GM23338 (cell line): ENCODE measurements around the gene HDHD5. TPM values are rescaled to one million over a fixed set of nuclear protein-coding genes. Genes with fewer than 3 reads are reported as not detected.

Experiments
- ATAC-seq: fragments of 200-7000 bp; cut with Tn5 transposase; 3 replicates; pipeline ENCODE4 v1.9.1; 2020
- DNase-seq: peaks from one replicate; pipeline ENCODE4 v3.0.0-alpha.2; 2015; ENCODE audit warnings: low spot score
- H2AFZ ChIP-seq: fragments of 200-600 bp; sonication (generic); 2 replicates; pipeline ENCODE4 v1.8.0; 2016; ENCODE audit warnings: antibody characterized with exemption, mild to moderate bottlenecking, moderate library complexity
- H3F3A ChIP-seq: fragments of 200-600 bp; sonication (generic); replicated peaks from 2 replicates; pipeline ENCODE4 v1.8.0; 2017; ENCODE audit warnings: antibody characterized with exemption, mixed run types, low read depth
- H3K27ac ChIP-seq: fragments of 200-600 bp; sonication (generic); 2 replicates; pipeline ENCODE4 v1.6.1; 2016; ENCODE audit warnings: low read depth
- H3K27me3 ChIP-seq: fragments of 200-600 bp; sonication (generic); 2 replicates; pipeline ENCODE4 v1.8.0; 2016; ENCODE audit warnings: mild to moderate bottlenecking, mixed run types, moderate library complexity; ENCODE audit not compliant: insufficient read depth
- H3K36me3 ChIP-seq: fragments of 200-600 bp; sonication (generic); 2 replicates; pipeline ENCODE4 v1.8.0; 2016; ENCODE audit warnings: mild to moderate bottlenecking; ENCODE audit not compliant: insufficient read depth
- H3K4me1 ChIP-seq: fragments of 200-600 bp; sonication (generic); 2 replicates; pipeline ENCODE4 v1.8.0; 2016; ENCODE audit warnings: mild to moderate bottlenecking, moderate library complexity; ENCODE audit not compliant: insufficient read depth
- H3K4me2 ChIP-seq: fragments of 200-600 bp; sonication (generic); 2 replicates; pipeline ENCODE4 v1.7.1; 2017; ENCODE audit warnings: mixed run types
- H3K4me3 ChIP-seq: fragments of 200-600 bp; sonication (generic); 2 replicates; pipeline ENCODE4 v1.6.1; 2016; ENCODE audit warnings: mixed run types
- H3K79me2 ChIP-seq: fragments of 200-600 bp; sonication (generic); replicated peaks from 2 replicates; pipeline ENCODE4 v1.8.0; 2017; ENCODE audit warnings: mild to moderate bottlenecking; ENCODE audit not compliant: insufficient read depth
- H3K9me2 ChIP-seq: fragments of 200-600 bp; sonication (generic); 2 replicates; pipeline ENCODE4 v1.8.0; 2017; ENCODE audit not compliant: insufficient read depth
- H4K20me1 ChIP-seq: fragments of 200-600 bp; sonication (generic); replicated peaks from 2 replicates; pipeline ENCODE4 v1.8.0; 2017; ENCODE audit warnings: mild to moderate bottlenecking; ENCODE audit not compliant: insufficient read depth
- H3K27ac Mint-ChIP-seq: 2 replicates; pipeline ENCODE4 v1.8.0; 2020; ENCODE audit warnings: inconsistent platforms, mild to moderate bottlenecking, moderate library complexity, mixed read lengths
- H3K27me3 Mint-ChIP-seq: 3 replicates; pipeline ENCODE4 v1.8.0; 2022; ENCODE audit warnings: low read depth, mild to moderate bottlenecking, moderate library complexity, mixed read lengths, inconsistent platforms; ENCODE audit not compliant: insufficient read depth, poor library complexity
- H3K36me3 Mint-ChIP-seq: 3 replicates; pipeline ENCODE4 v1.8.0; 2021; ENCODE audit warnings: low read depth, mild to moderate bottlenecking, inconsistent platforms, moderate library complexity, mixed read lengths
- H3K4me1 Mint-ChIP-seq: 3 replicates; pipeline ENCODE4 v1.8.0; 2020; ENCODE audit warnings: mild to moderate bottlenecking, inconsistent platforms, mixed read lengths
- H3K4me3 Mint-ChIP-seq: 3 replicates; pipeline ENCODE4 v1.8.0; 2021; ENCODE audit warnings: moderate library complexity, mild to moderate bottlenecking, inconsistent platforms, mixed read lengths
- H3K9me3 Mint-ChIP-seq: 3 replicates; pipeline ENCODE4 v1.8.0; 2020; ENCODE audit warnings: moderate library complexity, mild to moderate bottlenecking, inconsistent platforms, mixed read lengths
- CREB1 ChIP-seq: fragments of 250-450 bp; sonication (Bioruptor Pico); IDR thresholded peaks from 2 replicates; pipeline ENCODE4 v1.5.0; 2020; ENCODE audit warnings: low read depth, mild to moderate bottlenecking, moderate library complexity
- EZH2 ChIP-seq: fragments of 200-600 bp; sonication (generic); IDR thresholded peaks from one replicate; pipeline ENCODE4 v1.8.0; 2017; ENCODE audit warnings: antibody characterized with exemption, mild to moderate bottlenecking, low read depth; ENCODE audit not compliant: unreplicated experiment
- EZH2phosphoT487 ChIP-seq: fragments of 200-600 bp; sonication (generic); IDR thresholded peaks from one replicate; pipeline ENCODE4 v1.8.1; 2018; ENCODE audit warnings: antibody characterized with exemption; ENCODE audit not compliant: unreplicated experiment
- JUNB ChIP-seq: IDR thresholded peaks from one replicate; pipeline ENCODE4 v1.6.1; 2016; ENCODE audit warnings: antibody characterized with exemption; ENCODE audit not compliant: unreplicated experiment
- NANOG ChIP-seq: IDR thresholded peaks from 2 replicates; pipeline ENCODE4 v1.6.1; 2016; ENCODE audit warnings: antibody characterized with exemption, borderline replicate concordance
- POLR2AphosphoS5 ChIP-seq: IDR thresholded peaks from 2 replicates; pipeline ENCODE4 v1.6.1; 2016; ENCODE audit warnings: antibody characterized with exemption, low read depth
- STAT1 ChIP-seq: IDR thresholded peaks from one replicate; pipeline ENCODE4 v1.6.1; 2016; ENCODE audit warnings: antibody characterized with exemption; ENCODE audit not compliant: unreplicated experiment
- ZNF114 ChIP-seq: fragments of 250-450 bp; sonication (Bioruptor Pico); IDR thresholded peaks from 2 replicates; pipeline ENCODE4 v1.5.0; 2020; ENCODE audit warnings: mild to moderate bottlenecking, moderate library complexity
- ZNF331 ChIP-seq: fragments of 250-450 bp; sonication (Bioruptor Pico); IDR thresholded peaks from 2 replicates; pipeline ENCODE4 v1.5.0; 2020; ENCODE audit warnings: low read depth, mild to moderate bottlenecking, moderate library complexity
- polyA plus RNA-seq: library from polyadenylated mRNA; unstranded; fragments of >200 nt; fragmentation: Nextera tagmentation; extraction: Ambion mirVana; gene quantifications from 2 replicates; pipeline ENCODE4 v1.2.1, GENCODE V29; 2016
- total RNA-seq: library from RNA; depleted of rRNA; stranded (reverse); fragments of >200 nt; shearing (Covaris generic); gene quantifications from 2 replicates; pipeline ENCODE4 v1.2.3, GENCODE V29; 2014
- TF ChIP-seq, protein P1 (sequence below): fragments of 250-450 bp; sonication (Bioruptor Pico); IDR thresholded peaks from 2 replicates; pipeline ENCODE4 v1.5.0; 2020; ENCODE audit warnings: mild to moderate bottlenecking, moderate library complexity
- TF ChIP-seq, protein P2 (sequence below): IDR thresholded peaks from one replicate; pipeline ENCODE4 v1.6.1; 2018; ENCODE audit warnings: antibody characterized with exemption; ENCODE audit not compliant: unreplicated experiment
- TF ChIP-seq, protein P3 (sequence below), 2 experiments: fragments of 200-600 bp in 1 of 2; sonication (generic) in 1 of 2; conservative IDR thresholded peaks; 2 replicates each; pipeline versions ENCODE4 v1.5.1 to v1.6.1; 2016 to 2017; ENCODE audit warnings: antibody characterized with exemption in 2 of 2, low read depth in 2 of 2, mild to moderate bottlenecking in 2 of 2, moderate library complexity in 1 of 2
- TF ChIP-seq, protein P4 (sequence below): IDR thresholded peaks from 2 replicates; pipeline ENCODE4 v1.6.1; 2016; ENCODE audit warnings: antibody characterized with exemption

Gene HDHD5
- total and polyA plus RNA-seq, 2 experiments from 2014 or later = 70.0 to 116 TPM

DNA sequence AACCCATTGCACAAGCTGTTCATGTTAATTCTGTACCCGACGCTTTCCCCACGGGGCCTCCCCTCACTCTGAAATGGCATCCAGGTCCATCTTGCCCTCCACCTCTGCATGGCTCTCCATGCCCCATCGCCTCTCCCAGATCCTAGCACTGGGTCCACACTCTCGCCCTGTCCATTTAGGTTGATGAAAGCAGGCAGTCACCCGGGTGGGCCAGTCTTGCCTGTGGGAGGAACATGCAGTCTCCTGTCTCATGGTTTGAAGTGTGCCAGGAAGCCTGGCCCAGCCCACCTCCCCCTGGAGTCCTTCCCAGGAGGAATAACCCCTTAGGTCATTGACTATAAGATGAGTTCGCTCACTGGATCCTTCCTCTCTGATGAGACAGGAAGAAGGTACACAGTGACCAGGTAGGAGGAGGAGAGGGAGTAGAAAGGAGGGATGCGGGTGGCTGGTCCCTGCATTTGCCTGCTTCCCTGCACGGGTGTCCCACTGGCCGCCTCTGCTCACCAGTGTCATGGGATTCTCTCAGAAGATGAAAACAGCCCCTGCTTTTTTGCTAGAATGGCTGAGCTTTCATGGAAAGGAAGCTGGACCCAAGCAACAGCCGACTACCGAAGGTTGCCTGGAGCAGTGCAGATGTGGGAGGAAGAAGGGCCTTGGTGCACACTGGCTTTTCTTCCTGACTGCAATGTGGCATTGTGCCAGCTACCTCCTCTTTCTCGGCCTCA is 44.7 kb downstream of the HDHD5 start:
- H3K27me3 Mint-ChIP-seq = peaks cover 7% of the 10 kb centered on the region
- H3K4me3 Mint-ChIP-seq = no peak overlapping the region
- H4K20me1 ChIP-seq = peaks cover 3% of the 10 kb centered on the region; the same call in 1 of the 2 replicates
- no peak for DNase-seq
- H2AFZ ChIP-seq = no peak overlapping the region
- no peaks in the 10 kb centered on the region for H3K36me3 ChIP-seq
- peaks cover 35% of the 10 kb centered on the region for H3K4me1 Mint-ChIP-seq
- peaks cover 4% of the 10 kb centered on the region; the same call in 1 of the 2 replicates for H3K27me3 ChIP-seq
- 0 out of 2 replicates have a peak, but pooled peaks cover 7% of the 10 kb centered on the region for H3F3A ChIP-seq
- H3K27ac ChIP-seq = no peak overlapping the region
- H3K79me2 ChIP-seq = no peaks in the 10 kb centered on the region
- no peaks in the 10 kb centered on the region; the same call in 2 of the 3 replicates for H3K9me3 Mint-ChIP-seq
- peaks cover 3% of the 10 kb centered on the region; the same call in 2 of the 3 replicates for H3K36me3 Mint-ChIP-seq
- H3K4me2 ChIP-seq = no peak overlapping the region
- no peaks in the 10 kb centered on the region for H3K9me2 ChIP-seq
- no peak overlapping the region for H3K27ac Mint-ChIP-seq
- no peak for TF ChIP-seq STAT1
- TF ChIP-seq CREB1 (CRISPR knock-in tag) = no peak
- no peak for TF ChIP-seq NANOG
- TF ChIP-seq, protein P1, sequence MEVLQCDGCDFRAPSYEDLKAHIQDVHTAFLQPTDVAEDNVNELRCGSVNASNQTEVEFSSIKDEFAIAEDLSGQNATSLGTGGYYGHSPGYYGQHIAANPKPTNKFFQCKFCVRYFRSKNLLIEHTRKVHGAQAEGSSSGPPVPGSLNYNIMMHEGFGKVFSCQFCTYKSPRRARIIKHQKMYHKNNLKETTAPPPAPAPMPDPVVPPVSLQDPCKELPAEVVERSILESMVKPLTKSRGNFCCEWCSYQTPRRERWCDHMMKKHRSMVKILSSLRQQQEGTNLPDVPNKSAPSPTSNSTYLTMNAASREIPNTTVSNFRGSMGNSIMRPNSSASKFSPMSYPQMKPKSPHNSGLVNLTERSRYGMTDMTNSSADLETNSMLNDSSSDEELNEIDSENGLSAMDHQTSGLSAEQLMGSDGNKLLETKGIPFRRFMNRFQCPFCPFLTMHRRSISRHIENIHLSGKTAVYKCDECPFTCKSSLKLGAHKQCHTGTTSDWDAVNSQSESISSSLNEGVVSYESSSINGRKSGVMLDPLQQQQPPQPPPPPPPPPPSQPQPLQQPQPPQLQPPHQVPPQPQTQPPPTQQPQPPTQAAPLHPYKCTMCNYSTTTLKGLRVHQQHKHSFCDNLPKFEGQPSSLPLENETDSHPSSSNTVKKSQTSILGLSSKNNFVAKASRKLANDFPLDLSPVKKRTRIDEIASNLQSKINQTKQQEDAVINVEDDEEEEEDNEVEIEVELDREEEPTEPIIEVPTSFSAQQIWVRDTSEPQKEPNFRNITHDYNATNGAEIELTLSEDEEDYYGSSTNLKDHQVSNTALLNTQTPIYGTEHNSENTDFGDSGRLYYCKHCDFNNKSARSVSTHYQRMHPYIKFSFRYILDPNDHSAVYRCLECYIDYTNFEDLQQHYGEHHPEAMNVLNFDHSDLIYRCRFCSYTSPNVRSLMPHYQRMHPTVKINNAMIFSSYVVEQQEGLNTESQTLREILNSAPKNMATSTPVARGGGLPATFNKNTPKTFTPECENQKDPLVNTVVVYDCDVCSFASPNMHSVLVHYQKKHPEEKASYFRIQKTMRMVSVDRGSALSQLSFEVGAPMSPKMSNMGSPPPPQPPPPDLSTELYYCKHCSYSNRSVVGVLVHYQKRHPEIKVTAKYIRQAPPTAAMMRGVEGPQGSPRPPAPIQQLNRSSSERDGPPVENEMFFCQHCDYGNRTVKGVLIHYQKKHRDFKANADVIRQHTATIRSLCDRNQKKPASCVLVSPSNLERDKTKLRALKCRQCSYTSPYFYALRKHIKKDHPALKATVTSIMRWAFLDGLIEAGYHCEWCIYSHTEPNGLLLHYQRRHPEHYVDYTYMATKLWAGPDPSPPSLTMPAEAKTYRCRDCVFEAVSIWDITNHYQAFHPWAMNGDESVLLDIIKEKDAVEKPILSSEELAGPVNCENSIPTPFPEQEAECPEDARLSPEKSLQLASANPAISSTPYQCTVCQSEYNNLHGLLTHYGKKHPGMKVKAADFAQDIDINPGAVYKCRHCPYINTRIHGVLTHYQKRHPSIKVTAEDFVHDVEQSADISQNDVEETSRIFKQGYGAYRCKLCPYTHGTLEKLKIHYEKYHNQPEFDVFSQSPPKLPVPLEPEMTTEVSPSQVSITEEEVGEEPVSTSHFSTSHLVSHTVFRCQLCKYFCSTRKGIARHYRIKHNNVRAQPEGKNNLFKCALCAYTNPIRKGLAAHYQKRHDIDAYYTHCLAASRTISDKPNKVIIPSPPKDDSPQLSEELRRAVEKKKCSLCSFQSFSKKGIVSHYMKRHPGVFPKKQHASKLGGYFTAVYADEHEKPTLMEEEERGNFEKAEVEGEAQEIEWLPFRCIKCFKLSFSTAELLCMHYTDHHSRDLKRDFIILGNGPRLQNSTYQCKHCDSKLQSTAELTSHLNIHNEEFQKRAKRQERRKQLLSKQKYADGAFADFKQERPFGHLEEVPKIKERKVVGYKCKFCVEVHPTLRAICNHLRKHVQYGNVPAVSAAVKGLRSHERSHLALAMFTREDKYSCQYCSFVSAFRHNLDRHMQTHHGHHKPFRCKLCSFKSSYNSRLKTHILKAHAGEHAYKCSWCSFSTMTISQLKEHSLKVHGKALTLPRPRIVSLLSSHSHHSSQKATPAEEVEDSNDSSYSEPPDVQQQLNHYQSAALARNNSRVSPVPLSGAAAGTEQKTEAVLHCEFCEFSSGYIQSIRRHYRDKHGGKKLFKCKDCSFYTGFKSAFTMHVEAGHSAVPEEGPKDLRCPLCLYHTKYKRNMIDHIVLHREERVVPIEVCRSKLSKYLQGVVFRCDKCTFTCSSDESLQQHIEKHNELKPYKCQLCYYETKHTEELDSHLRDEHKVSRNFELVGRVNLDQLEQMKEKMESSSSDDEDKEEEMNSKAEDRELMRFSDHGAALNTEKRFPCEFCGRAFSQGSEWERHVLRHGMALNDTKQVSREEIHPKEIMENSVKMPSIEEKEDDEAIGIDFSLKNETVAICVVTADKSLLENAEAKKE = no peak
- no peak for TF ChIP-seq EZH2phosphoT487
- TF ChIP-seq, protein P2, sequence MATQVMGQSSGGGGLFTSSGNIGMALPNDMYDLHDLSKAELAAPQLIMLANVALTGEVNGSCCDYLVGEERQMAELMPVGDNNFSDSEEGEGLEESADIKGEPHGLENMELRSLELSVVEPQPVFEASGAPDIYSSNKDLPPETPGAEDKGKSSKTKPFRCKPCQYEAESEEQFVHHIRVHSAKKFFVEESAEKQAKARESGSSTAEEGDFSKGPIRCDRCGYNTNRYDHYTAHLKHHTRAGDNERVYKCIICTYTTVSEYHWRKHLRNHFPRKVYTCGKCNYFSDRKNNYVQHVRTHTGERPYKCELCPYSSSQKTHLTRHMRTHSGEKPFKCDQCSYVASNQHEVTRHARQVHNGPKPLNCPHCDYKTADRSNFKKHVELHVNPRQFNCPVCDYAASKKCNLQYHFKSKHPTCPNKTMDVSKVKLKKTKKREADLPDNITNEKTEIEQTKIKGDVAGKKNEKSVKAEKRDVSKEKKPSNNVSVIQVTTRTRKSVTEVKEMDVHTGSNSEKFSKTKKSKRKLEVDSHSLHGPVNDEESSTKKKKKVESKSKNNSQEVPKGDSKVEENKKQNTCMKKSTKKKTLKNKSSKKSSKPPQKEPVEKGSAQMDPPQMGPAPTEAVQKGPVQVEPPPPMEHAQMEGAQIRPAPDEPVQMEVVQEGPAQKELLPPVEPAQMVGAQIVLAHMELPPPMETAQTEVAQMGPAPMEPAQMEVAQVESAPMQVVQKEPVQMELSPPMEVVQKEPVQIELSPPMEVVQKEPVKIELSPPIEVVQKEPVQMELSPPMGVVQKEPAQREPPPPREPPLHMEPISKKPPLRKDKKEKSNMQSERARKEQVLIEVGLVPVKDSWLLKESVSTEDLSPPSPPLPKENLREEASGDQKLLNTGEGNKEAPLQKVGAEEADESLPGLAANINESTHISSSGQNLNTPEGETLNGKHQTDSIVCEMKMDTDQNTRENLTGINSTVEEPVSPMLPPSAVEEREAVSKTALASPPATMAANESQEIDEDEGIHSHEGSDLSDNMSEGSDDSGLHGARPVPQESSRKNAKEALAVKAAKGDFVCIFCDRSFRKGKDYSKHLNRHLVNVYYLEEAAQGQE = no peak
- TF ChIP-seq, protein P3, sequence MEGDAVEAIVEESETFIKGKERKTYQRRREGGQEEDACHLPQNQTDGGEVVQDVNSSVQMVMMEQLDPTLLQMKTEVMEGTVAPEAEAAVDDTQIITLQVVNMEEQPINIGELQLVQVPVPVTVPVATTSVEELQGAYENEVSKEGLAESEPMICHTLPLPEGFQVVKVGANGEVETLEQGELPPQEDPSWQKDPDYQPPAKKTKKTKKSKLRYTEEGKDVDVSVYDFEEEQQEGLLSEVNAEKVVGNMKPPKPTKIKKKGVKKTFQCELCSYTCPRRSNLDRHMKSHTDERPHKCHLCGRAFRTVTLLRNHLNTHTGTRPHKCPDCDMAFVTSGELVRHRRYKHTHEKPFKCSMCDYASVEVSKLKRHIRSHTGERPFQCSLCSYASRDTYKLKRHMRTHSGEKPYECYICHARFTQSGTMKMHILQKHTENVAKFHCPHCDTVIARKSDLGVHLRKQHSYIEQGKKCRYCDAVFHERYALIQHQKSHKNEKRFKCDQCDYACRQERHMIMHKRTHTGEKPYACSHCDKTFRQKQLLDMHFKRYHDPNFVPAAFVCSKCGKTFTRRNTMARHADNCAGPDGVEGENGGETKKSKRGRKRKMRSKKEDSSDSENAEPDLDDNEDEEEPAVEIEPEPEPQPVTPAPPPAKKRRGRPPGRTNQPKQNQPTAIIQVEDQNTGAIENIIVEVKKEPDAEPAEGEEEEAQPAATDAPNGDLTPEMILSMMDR (conservative IDR thresholded peaks at IDR 0.05; ENCODE audit: low read depth in 2 of 2) = no peak
- TF ChIP-seq ZNF331 (CRISPR knock-in tag) = no peak
- TF ChIP-seq, protein P4, sequence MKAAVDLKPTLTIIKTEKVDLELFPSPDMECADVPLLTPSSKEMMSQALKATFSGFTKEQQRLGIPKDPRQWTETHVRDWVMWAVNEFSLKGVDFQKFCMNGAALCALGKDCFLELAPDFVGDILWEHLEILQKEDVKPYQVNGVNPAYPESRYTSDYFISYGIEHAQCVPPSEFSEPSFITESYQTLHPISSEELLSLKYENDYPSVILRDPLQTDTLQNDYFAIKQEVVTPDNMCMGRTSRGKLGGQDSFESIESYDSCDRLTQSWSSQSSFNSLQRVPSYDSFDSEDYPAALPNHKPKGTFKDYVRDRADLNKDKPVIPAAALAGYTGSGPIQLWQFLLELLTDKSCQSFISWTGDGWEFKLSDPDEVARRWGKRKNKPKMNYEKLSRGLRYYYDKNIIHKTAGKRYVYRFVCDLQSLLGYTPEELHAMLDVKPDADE = no peak
- TF ChIP-seq ZNF114 = no peak
- TF ChIP-seq POLR2AphosphoS5 = no peak
- TF ChIP-seq JUNB = no peak
- TF ChIP-seq EZH2 = no peak
- no peak overlapping the region for H3K4me3 ChIP-seq
- H3K4me1 ChIP-seq = peaks cover 16% of the 10 kb centered on the region; the same call in 1 of the 2 replicates
- no peak for ATAC-seq
